Measurements from ENCODE around the gene COPS9. TPM values are rescaled to one million over a fixed set of nuclear protein-coding genes. Genes with fewer than 3 reads are reported as not detected.

Gene COPS9
- total and polyA plus RNA-seq, 10 of the 15 experiments (the other 5 are each of a cell fraction or from before 2014, with no cell fraction given): 80.8 to 419 (median 213) TPM

DNA sequence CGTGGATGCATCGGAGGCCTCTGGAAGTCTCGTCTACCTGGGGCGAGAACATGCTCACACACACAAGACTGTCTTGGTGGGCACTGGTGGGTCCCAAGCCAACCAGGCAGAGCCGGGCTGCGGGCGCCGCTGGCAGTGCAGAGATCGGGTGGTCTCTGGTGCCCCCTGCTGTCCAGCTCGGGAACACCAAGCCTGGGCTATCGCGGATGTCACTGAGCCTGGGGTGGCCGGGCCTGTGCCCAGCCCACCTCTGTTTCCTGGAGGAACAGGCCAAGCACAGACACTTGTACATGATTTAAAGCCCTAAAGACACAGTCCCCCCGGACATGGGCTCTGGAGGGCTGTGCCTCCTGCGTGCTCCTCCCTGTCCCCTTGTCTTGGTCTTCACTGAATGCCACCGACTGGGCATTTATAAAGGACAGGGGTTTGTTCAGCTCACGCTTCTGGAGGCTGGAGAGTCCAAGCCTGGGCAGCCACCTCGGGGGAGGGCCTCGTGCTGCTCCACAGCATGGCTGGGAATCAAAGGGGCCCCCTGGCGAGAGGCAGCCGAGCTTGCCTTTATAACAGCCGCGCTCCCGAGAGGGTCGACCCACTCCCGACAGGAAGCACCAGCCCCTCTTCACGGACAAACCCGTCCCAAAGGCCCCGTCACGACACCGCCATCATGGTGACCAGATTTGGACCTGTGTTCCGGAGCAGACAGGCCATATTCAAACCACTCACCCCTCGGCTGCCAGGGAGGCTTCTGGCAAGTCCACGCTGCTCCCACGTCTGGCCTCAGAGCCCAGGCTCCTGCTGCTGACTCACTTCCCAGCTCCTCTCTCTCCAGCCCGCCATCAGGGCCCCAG is 7.9 kb upstream of the COPS9 start:
- Histone ChIP-seq H3K4me2 (ENCODE audit: control insufficient read depth, insufficient read depth) (no peak overlapping the region), H3K9ac (ENCODE audit: control insufficient read depth, insufficient read depth, low read length) (no peak overlapping the region), H4K20me1 (ENCODE audit: control insufficient read depth, insufficient read depth) (no peaks in the 10 kb centered on the region), H3K27ac (ENCODE audit: control insufficient read depth, insufficient read depth) (no peak overlapping the region), H3K4me1 (ENCODE audit: control insufficient read depth, insufficient read depth, low read length) (no peaks in the 10 kb centered on the region), H3K36me3 (ENCODE audit: control insufficient read depth in 2 of 2, insufficient read depth in 2 of 2, low read length in 1 of 2) (no peaks in the 10 kb centered on the region), H3K79me2 (ENCODE audit: control insufficient read depth, insufficient read depth, low read length) (no peaks in the 10 kb centered on the region), H3K4me3 (no peak overlapping the region), H3K9me3 (replicated peaks; ENCODE audit: control insufficient read depth, insufficient read depth, low read length) (no peaks in the 10 kb centered on the region; the same call in 2 of the 3 replicates), H2AFZ (ENCODE audit: control insufficient read depth, low read depth, low read length) (no peak overlapping the region), H3K27me3 (replicated peaks in 1 of 2; ENCODE audit: control insufficient read depth in 2 of 2, insufficient read depth in 2 of 2, low read length in 1 of 2) (peaks cover 0 to 2% of the 10 kb centered on the region in 2 experiments; a peak in 2 of 4 replicates)
- BruUV-seq (replicated peaks): no TSS peak
- no peak for DNase-seq (ENCODE audit: low read depth, low spot score)
- peak; percentile 98 for ATAC-seq
- intact Hi-C loops (cut with micrococcal nuclease; ENCODE audit: unreplicated experiment): loop anchor here (1.0 to 10.0 kb wide), 2 partner anchors 83 to 1109 kb away; no protein-coding TSS in a partner anchor
- peak; percentile 35 for FAIRE-seq
- in situ Hi-C loops (cut with MboI): loop anchor here (5.0 to 10.0 kb wide), 2 partner anchors 87 to 1109 kb away; no protein-coding TSS in a partner anchor
- ChIA-PET POLR2A (no interaction called here), RAD21 (ENCODE audit: unreplicated experiment) (interaction anchor here (1.0 to 4.0 kb wide), 3 partner anchors 81 to 209 kb away, joined by 3 to 33 read pairs (median 5); no protein-coding TSS in a partner anchor), CTCF (interaction anchor here (0.7 to 6.1 kb wide), 10 partner anchors 9 to 1631 kb away, joined by 3 to 78 read pairs (median 5); no protein-coding TSS in a partner anchor), SMC1A (ENCODE audit: uncharacterized antibody, unreplicated experiment) (interaction anchor here (1.3 to 4.4 kb wide), 2 partner anchors 83 to 85 kb away, joined by 3 to 33 read pairs; no protein-coding TSS in a partner anchor)
- 25% methylated on average over 36 of the region's 36 CpGs for WGBS (ENCODE audit: insufficient coverage, insufficient replicate concordance, low lambda C conversion rate, missing lambda C conversion rate)
- no peak for TF ChIP-seq NFXL1 (IDR thresholded peaks at IDR 0.05; ENCODE audit: borderline replicate concordance)
- no peak for TF ChIP-seq RFX5 (IDR thresholded peaks at IDR 0.05; ENCODE audit: low read depth, low read length)
- TF ChIP-seq CREB1 (IDR thresholded peaks at IDR 0.05; ENCODE audit: low read depth): no peak
- TF ChIP-seq NR2C2 (IDR thresholded peaks at IDR 0.05; ENCODE audit: borderline replicate concordance, control insufficient read depth, insufficient read length, low read depth): no peak
- TF ChIP-seq, protein P1, sequence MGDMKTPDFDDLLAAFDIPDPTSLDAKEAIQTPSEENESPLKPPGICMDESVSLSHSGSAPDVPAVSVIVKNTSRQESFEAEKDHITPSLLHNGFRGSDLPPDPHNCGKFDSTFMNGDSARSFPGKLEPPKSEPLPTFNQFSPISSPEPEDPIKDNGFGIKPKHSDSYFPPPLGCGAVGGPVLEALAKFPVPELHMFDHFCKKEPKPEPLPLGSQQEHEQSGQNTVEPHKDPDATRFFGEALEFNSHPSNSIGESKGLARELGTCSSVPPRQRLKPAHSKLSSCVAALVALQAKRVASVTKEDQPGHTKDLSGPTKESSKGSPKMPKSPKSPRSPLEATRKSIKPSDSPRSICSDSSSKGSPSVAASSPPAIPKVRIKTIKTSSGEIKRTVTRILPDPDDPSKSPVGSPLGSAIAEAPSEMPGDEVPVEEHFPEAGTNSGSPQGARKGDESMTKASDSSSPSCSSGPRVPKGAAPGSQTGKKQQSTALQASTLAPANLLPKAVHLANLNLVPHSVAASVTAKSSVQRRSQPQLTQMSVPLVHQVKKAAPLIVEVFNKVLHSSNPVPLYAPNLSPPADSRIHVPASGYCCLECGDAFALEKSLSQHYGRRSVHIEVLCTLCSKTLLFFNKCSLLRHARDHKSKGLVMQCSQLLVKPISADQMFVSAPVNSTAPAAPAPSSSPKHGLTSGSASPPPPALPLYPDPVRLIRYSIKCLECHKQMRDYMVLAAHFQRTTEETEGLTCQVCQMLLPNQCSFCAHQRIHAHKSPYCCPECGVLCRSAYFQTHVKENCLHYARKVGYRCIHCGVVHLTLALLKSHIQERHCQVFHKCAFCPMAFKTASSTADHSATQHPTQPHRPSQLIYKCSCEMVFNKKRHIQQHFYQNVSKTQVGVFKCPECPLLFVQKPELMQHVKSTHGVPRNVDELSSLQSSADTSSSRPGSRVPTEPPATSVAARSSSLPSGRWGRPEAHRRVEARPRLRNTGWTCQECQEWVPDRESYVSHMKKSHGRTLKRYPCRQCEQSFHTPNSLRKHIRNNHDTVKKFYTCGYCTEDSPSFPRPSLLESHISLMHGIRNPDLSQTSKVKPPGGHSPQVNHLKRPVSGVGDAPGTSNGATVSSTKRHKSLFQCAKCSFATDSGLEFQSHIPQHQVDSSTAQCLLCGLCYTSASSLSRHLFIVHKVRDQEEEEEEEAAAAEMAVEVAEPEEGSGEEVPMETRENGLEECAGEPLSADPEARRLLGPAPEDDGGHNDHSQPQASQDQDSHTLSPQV (IDR thresholded peaks at IDR 0.05): no peak
- TF ChIP-seq ESRRA (IDR thresholded peaks at IDR 0.05; ENCODE audit: low read length): no peak
- no peak for TF ChIP-seq MTA2 (IDR thresholded peaks at IDR 0.05; ENCODE audit: low read depth)
- TF ChIP-seq TAF1 (IDR thresholded peaks at IDR 0.05; ENCODE audit: borderline replicate concordance, low read depth, low read length): no peak
- no peak for TF ChIP-seq JUNB (IDR thresholded peaks at IDR 0.05)
- no peak for TF ChIP-seq MYC (IDR thresholded peaks at IDR 0.05; ENCODE audit: insufficient read depth, insufficient read length, insufficient replicate concordance, low read length, severe bottlenecking)
- no peak for TF ChIP-seq NFIC (IDR thresholded peaks at IDR 0.05; ENCODE audit: low read depth, low read length)
- TF ChIP-seq, protein P2, sequence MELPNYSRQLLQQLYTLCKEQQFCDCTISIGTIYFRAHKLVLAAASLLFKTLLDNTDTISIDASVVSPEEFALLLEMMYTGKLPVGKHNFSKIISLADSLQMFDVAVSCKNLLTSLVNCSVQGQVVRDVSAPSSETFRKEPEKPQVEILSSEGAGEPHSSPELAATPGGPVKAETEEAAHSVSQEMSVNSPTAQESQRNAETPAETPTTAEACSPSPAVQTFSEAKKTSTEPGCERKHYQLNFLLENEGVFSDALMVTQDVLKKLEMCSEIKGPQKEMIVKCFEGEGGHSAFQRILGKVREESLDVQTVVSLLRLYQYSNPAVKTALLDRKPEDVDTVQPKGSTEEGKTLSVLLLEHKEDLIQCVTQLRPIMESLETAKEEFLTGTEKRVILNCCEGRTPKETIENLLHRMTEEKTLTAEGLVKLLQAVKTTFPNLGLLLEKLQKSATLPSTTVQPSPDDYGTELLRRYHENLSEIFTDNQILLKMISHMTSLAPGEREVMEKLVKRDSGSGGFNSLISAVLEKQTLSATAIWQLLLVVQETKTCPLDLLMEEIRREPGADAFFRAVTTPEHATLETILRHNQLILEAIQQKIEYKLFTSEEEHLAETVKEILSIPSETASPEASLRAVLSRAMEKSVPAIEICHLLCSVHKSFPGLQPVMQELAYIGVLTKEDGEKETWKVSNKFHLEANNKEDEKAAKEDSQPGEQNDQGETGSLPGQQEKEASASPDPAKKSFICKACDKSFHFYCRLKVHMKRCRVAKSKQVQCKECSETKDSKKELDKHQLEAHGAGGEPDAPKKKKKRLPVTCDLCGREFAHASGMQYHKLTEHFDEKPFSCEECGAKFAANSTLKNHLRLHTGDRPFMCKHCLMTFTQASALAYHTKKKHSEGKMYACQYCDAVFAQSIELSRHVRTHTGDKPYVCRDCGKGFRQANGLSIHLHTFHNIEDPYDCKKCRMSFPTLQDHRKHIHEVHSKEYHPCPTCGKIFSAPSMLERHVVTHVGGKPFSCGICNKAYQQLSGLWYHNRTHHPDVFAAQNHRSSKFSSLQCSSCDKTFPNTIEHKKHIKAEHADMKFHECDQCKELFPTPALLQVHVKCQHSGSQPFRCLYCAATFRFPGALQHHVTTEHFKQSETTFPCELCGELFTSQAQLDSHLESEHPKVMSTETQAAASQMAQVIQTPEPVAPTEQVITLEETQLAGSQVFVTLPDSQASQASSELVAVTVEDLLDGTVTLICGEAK (IDR thresholded peaks at IDR 0.05; ENCODE audit: borderline replicate concordance): no peak
- TF ChIP-seq ZNF217 (IDR thresholded peaks at IDR 0.05): no peak
- TF ChIP-seq SMC3 (IDR thresholded peaks at IDR 0.05; ENCODE audit: borderline replicate concordance, low read length): peak; percentile 90
- no peak for TF ChIP-seq RELA (IDR thresholded peaks at IDR 0.05; ENCODE audit: borderline replicate concordance, partially characterized antibody)
